ENCODE measurements around the gene P2RY8.
"Not testable (repeated sequence)": the region's sequence is repeated elsewhere in the genome, so short reads cannot be mapped to it uniquely, and the experiment has no call there.

Gene P2RY8

DNA sequence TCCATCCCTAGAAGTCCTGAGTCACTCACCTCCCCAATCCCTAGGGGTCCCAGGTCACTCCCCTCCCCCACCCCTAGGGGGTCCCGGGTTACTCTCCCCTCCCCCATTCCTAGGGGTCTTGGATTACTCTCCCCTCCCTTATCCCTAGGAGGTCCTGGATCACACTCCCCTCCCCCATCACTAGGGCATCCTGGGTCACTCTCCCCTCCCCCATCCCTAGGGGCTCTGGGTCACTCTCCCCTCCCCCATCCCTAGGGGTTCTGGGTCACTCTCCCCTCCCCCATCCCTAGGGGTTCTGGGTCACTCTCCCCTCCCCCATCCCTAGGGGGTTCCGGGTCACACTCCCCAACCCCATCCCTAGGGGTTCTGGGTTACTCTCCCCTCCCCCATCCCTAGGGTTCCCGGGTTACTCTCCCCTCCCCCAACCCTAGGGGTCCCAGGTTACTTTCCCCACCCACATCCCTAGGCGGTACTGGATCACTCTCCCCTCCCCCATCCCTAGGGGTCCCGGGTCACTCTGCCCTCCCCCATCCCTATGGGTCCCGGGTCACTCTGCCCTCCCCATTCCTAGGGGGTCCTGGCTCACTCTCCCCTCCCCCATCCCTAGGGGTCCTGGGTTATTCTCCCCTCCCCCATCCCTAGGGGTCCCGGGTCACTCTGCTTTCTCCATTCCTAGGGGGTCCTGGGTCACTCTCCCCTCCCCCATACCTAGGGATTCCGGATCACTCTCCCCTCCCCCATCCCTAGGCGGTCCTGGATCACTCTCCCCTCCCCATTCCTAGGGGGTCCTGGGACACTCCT, 86.4 kb downstream of the P2RY8 start:
- in situ Hi-C loops (cut with HindIII; ENCODE audit: low pct_ligation_motif_present, low sequenced_read_pairs), result no loop called here
- DNase-seq, result no peak
- Histone ChIP-seq H3K4me3 (ENCODE audit: low read depth, low read length) (no peak overlapping the region), H3K27me3 (replicated peaks) (no peaks in the 10 kb centered on the region), H3K27ac (no peak overlapping the region), H3K36me3 (replicated peaks) (no peaks in the 10 kb centered on the region)
- TF ChIP-seq, protein P1, sequence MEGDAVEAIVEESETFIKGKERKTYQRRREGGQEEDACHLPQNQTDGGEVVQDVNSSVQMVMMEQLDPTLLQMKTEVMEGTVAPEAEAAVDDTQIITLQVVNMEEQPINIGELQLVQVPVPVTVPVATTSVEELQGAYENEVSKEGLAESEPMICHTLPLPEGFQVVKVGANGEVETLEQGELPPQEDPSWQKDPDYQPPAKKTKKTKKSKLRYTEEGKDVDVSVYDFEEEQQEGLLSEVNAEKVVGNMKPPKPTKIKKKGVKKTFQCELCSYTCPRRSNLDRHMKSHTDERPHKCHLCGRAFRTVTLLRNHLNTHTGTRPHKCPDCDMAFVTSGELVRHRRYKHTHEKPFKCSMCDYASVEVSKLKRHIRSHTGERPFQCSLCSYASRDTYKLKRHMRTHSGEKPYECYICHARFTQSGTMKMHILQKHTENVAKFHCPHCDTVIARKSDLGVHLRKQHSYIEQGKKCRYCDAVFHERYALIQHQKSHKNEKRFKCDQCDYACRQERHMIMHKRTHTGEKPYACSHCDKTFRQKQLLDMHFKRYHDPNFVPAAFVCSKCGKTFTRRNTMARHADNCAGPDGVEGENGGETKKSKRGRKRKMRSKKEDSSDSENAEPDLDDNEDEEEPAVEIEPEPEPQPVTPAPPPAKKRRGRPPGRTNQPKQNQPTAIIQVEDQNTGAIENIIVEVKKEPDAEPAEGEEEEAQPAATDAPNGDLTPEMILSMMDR (IDR thresholded peaks at IDR 0.05; ENCODE audit: low read depth, low read length, missing control alignments), result no peak

DNA sequence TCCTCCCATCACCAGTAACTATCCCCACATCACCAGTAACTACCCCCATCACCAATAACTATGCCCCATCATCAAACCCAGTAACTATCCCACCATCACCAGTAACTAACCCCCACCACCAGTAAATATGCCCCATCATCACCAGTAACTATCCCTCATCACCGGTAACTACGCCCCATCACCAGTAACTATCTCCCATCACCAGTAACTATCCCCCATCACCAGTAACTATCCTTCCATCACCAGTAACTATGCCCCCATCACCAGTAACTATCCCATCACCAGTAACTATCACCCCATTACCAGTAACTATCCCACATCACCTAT, 87.2 kb downstream of the P2RY8 start:
- no peaks in the 10 kb centered on the region for H3K27me3 ChIP-seq (replicated peaks)
- H3K36me3 ChIP-seq (replicated peaks), result no peaks in the 10 kb centered on the region
- H3K4me3 ChIP-seq (ENCODE audit: low read depth, low read length), result no peak overlapping the region
- TF ChIP-seq, protein P1 (IDR thresholded peaks at IDR 0.05; ENCODE audit: low read depth, low read length, missing control alignments), result no peak
- in situ Hi-C loops (cut with HindIII; ENCODE audit: low pct_ligation_motif_present, low sequenced_read_pairs), result no loop called here
- H3K27ac ChIP-seq, result no peak overlapping the region
- no peak for DNase-seq

DNA sequence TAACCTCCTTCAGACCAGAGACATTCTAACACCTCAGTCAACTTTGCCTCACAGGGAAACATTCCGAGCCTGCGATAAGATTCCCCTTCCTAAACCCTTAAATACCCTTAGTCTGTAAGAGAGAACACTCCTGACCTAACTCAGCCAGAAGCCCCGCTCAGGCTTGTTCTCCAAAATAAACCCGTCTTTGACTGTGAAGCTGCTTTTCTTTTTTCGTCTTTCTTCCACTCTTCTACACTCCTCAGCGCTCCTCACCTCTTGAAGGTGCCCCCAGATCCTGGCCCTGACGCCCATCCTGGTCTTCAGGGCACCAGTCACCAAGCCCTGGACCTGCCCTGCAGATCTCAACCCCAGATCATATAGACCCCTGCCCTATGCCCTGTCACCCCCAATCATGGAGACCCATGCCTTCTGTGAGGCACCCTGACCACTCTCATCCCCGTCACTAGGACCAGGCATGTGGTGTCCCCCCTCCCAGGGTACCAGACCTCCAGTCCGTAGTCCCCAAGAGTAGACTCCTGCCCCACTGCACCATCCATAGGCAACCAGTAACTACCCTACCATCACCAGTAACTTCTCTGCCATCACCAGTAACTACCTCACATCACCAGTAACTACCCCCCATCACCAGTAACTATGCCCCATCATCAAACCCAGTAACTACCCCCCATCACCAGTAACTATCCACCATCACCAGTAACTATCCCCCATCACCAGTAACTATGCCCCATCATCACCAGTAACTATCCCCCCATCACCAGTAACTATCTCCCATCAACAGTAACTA, 87.8 kb downstream of the P2RY8 start:
- in situ Hi-C loops (cut with HindIII; ENCODE audit: low pct_ligation_motif_present, low sequenced_read_pairs), result no loop called here

DNA sequence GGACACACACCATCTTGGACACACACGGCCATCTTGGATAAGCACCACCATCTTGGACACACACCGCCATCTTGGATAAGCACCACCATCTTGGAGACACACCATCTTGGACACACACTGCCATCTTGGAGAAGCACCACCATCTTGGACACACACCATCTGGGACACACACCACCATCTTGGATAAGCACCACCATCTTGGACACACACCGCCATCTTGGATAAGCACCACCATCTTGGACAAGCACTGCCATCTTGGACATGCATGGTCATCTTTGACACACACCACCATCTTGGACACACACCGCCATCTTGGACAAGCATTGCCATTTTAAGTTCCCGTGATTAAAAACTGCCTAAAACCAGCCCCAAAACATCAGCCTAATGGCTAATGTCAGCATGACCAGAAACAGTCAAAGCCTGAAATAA, 88.4 kb downstream of the P2RY8 start:
- H3K36me3 ChIP-seq (replicated peaks); H3K27me3 ChIP-seq (replicated peaks); H3K4me3 ChIP-seq (ENCODE audit: low read depth, low read length); H3K27ac ChIP-seq; DNase-seq; in situ Hi-C loops (cut with HindIII; ENCODE audit: low pct_ligation_motif_present, low sequenced_read_pairs): not testable (repeated sequence)

More for the DNA sequence above, 87.8 kb downstream of the P2RY8 start:
- Histone ChIP-seq H3K4me3 (ENCODE audit: low read depth, low read length) (no peak overlapping the region), H3K27me3 (replicated peaks) (no peaks in the 10 kb centered on the region), H3K36me3 (replicated peaks) (peaks cover 3% of the 10 kb centered on the region), H3K27ac (no peak overlapping the region)
- DNase-seq, result no peak
- TF ChIP-seq, protein P1 (IDR thresholded peaks at IDR 0.05; ENCODE audit: low read depth, low read length, missing control alignments), result no peak

DNA sequence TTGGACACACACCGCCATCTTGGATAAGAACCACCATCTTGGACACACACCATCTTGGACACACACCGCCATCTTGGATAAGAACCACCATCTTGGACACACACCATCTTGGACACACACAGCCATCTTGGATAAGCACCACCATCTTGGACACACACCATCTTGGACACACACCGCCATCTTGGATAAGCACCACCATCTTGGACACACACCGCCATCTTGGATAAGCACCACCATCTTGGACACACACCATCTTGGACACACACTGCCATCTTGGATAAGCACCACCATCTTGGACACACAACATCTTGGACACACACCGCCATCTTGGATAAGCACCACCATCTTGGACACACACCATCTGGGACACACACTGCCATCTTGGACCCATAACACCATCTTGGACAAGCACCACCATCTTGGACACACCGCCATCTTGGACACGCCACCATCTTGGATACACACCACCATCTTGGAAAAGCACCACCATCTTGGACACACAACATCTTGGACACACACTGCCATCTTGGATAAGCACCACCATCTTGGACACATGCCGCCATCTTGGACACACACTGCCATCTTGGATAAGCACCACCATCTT, 88.9 kb downstream of the P2RY8 start:
- in situ Hi-C loops (cut with HindIII; ENCODE audit: low pct_ligation_motif_present, low sequenced_read_pairs); DNase-seq: not testable (repeated sequence)

DNA sequence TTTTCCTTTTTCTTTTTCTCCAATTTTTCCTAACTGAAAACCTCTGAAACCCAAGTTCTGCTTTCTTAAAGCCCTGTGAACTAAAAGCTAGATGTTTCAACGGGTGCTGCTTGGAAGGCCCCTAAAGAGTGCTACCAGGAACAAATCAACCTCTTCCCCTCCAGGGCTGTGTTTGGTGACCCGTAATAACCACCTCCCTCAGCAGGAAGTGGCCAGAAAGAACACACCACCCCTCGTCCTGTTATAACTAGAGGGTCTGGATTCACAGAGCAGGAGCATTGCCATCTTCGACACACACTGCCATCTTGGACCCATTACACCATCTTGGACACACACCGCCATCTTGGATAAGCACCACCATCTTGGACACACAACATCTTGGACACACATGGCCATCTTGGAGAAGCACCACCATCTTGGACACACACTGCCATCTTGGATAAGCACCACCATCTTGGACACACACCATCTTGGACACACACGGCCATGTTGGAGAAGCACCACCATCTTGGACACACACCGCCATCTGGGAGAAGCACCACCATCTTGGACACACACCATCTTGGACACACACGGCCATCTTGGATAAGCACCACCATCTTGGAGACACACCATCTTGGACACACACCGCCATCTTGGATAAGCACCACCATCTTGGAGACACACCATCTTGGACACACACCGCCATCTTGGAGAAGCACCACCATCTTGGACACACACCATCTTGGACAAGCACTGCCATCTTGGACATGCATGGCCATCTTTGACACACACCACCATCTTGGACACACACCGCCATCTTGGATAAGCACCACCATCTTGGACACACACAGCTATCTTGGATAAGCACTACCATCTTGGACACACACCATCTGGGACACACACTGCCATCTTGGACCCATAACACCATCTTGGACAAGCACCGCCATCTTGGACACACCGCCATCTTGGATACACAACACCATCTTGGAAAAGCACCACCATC, 89.7 kb downstream of the P2RY8 start:
- in situ Hi-C loops (cut with HindIII; ENCODE audit: low pct_ligation_motif_present, low sequenced_read_pairs); H3K27me3 ChIP-seq (replicated peaks): not testable (repeated sequence)

More for the DNA sequence above, 88.9 kb downstream of the P2RY8 start:
- H3K36me3 ChIP-seq (replicated peaks); H3K4me3 ChIP-seq (ENCODE audit: low read depth, low read length); H3K27me3 ChIP-seq (replicated peaks); H3K27ac ChIP-seq: not testable (repeated sequence)

More for the DNA sequence above, 89.7 kb downstream of the P2RY8 start:
- H3K27ac ChIP-seq; DNase-seq; H3K36me3 ChIP-seq (replicated peaks); H3K4me3 ChIP-seq (ENCODE audit: low read depth, low read length): not testable (repeated sequence)
